AG20443 (cell line): ENCODE results near the gene SLC25A34.

Source experiments
- DNase-seq: peaks from one replicate; pipeline ENCODE4 v3.0.0; 2012; ENCODE audit warnings: low spot score, mixed read lengths

SLC25A34 gene

GRCh38 chr1:15733218-15733725, 2.8 kb upstream of the SLC25A34 start:
- DNase-seq, result no peak

GRCh38 chr1:15733726-15734226, 2.3 kb upstream of the SLC25A34 start:
- DNase-seq, result no peak

DNA sequence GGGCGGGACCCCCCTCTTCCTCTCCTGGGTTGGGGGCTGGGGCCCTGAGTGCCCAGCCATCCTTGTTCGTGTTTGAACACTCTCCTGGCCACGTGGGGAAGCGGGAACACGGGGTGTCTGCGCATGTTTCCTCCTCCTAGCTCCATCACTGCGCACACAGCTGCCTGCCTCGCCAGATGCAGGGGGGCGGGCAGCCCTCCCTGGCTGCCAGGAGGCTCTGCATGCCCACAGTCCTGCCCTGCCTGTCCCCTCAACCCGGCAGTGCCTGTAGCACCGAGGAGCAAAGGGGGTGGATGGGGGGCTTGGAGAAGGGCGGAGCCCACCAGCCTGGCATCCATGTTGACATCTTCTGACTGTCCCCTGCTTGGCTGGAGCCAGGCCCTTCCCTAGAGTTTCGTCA, 1.8 kb upstream of the SLC25A34 start:
- DNase-seq, result no peak

DNA sequence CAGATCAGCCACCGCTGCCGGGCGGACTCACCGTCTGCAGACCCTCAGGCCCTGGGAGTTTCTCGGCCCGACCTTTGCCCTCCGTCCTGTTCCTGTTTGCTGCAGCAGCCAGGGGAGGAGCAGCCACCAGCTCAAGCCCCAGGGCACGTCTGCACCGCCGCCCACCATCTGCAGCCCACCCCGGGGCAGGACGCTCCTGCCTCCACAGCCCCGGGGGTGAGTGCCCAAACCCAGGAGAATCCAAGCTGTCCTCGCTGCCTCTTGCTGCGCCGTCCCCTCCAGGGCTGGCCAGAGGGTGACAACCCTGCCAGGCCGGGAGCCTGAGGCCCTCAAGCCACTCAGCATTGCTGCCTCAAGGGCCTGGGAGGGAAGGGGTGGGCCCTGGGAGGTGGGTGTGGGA, 1.2 kb upstream of the SLC25A34 start:
- DNase-seq, result no peak

GRCh38 chr1:15735304-15736037, 587 bp upstream of the SLC25A34 start:
- DNase-seq, result no peak

DNA sequence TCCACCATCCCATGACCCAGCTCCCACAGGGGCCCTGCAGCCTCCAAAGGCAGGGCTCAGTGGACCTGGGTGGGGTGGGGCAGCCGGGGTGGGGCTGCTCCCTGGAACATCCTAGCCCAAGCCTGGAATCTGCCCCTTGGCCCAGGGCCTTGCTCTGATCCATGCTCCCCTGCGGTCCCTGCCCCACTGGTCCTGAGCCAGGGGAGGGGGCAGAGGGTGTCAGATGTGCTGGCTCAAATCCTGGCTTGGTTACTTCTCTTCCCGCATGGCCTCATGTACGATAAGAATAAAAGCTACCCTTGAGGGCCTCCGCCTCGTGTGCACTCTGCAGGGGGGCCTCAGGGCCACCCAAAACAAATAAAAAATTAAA, 819 bp downstream of the SLC25A34 start:
- DNase-seq, result no peak

- DNase-seq, result no peak
These were observed 1.6 kb downstream of the SLC25A34 start for GRCh38 chr1:15737324-15738319.

DNA sequence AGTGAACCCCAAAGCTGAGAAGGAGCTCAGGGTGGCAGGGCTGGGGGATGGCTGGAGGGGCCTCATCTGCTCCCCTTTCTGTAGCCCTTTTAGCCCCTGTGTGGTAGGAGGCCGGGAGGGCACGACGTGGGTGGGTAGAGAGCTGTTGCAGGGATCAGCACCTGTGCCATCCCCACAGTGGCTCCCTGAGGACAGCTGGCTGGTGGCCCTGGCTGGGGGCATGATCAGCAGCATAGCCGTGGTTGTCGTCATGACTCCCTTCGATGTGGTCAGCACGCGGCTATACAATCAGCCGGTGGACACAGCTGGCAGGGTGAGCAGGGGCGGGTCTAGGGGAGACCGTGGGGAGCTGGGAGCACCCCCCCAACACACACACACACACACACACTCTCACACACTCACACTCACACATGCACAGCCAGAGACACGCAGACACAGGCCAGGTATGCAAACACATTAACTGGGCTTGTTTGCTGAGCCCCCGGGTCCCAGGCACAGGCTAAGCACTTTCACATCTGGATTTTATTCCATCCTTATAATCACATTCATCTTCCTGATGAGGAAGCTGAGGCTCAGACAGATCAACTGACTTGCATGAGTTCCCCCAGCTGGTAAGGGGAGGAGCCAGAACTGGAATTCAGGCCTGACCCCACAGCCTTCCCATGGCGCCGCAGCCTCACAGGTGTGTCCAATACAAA, 2.5 kb downstream of the SLC25A34 start:
- DNase-seq, result no peak

DNA sequence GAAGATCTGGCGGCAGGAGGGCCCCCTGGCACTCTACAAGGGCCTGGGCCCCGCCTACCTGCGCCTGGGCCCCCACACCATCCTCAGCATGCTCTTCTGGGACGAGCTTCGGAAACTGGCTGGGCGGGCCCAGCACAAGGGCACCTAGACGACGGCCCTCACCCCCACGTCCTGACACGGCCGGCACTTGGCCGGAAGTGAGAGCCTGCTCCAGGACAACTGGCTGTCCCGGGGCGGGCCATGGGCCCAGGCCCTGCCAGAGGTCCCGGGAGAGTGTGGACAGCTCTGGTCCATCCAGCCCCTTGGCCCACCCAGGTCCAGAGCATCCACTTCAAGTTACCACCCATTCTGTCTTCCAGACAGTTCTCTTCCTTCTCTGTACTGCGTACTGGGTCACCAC, 3.2 kb downstream of the SLC25A34 start:
- DNase-seq, result no peak

DNA sequence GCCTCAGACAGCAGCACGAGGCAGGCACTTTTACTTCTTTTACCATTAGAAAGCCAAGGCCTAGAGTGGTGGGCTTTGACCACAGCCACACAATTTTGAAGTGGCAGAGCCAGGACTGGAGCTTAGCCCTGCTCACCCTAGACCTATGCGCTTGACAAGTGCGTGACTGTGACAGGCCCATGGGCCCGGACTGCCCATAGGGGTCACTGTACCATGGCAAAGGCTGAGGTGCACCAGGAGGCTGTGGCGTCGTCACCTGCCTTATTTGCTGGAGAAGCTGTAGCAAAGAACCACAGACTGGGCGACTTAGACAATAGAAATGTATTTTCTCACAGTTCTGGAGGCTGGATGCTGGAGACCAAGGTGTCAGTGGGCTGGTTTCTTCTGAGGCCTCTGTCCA, 3.7 kb downstream of the SLC25A34 start:
- DNase-seq, result no peak

DNA sequence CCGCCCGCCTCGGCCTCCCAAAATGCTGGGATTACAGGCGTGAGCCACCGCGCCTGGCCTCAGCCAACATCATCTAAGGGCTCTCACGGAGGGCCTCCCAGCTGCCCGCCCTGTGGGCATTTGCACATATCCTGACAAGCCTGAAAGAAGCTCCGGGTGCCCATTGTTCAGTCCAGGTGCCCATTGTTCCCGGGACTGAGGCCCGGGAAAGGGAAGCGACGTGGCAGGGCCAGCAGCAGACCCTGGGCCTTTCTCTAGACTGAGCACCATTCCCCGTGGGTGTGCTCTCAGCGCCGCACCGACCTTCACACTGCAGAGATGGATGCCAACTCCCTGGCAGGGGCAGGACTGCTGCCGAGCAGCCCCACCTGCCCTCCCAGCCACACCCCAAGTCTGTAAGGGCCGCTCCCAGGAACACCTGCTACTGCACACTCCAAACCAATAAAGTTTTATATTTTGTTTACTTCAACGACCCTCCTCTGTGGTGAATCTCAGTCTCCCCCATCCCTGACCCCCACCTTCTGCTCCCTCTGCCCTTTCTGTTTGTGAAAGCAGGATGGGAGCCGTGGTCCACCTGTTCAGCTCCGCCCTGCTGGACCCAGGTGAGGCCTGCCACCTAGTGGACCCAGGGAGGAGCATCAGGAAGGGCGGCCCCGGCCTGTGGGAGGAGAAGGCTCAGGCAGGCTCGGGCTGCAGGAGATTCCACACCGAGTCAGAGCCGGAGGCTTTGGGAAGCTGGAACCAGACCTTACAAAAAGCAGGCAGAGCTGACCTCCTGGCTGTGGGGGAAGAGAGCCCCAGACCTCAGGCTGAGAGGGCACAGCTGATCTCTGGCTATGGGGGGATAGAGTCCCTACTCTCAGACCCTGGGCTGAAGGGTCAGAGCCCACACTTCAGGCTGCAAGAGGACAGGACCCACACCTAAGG, 5.1 kb downstream of the SLC25A34 start:
- peak; percentile 84 for DNase-seq

DNA sequence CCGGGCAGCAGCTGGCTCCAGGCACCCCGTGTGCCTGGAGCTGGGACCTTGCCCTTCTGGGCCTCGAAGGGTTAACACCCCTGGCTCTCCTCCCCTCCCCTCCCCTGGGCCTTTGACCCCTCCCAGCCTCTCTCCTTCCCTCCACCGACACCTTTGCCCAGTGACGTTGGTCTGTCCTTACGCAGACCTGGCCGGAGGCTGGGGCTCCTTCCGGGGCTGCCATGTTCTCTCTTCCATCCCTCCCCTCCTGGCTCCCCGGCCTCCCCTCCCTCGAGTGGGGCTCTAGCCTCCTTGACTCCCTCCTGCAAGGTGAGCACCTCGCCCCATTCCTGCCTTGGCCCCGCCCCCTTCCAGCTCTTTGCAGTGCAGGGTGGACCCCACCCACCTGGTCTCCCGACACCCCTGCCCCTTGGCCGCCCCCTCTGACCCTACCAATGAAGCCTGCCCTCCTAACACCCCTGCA, 6.3 kb downstream of the SLC25A34 start, which contains the start of gene TMEM82:
TMEM82 (plus strand) TSS at position 161 of the 463 bp plus-strand sequence; CDS start at position 222, 61 bp downstream.
- DNase-seq, result no peak

GRCh38 chr1:15744122-15744679, 8.1 kb downstream of the SLC25A34 start:
- no peak for DNase-seq

DNA sequence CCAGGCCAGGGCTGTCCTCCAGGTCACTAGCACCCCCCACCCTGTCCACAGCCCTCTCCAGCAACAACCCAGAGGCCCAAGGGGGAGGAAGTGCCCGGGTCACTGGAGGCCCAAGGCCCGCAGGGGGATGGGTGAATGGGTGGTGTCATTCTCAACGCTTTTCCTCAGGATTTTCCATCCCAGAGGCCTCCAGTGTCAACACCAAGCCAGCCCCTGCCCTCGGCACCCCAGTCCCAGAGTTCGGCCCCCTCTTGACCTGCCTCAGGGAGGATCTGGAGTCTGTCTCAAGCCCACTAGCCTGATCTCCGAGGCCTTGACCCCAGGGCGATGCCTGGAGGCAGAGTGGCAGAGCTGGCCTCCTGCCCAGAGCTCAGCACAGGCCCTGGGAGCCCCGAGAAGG, 11.3 kb downstream of the SLC25A34 start:
- no peak for DNase-seq

DNA sequence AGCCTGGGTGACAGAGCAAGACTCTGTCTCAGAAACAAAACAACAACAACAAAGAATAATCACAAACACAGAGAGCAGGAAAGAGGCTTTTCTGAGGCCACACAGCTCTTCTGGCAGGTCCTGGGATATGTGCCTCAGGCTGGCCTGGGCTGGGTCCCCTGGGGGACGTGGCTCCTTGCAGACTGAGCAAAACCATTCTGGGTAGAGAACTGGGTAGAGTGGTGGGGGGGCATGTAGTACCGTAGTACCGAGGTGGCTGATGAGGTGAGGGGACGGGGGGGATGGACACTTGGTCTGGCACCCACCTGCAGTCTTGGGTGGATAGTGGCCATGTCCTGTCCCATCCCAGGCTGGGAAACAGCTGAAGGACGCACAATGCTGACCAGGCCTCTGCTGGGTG, 12.2 kb downstream of the SLC25A34 start:
- no peak for DNase-seq

GRCh38 chr1:15748690-15749398, 12.8 kb downstream of the SLC25A34 start:
- no peak for DNase-seq

DNA sequence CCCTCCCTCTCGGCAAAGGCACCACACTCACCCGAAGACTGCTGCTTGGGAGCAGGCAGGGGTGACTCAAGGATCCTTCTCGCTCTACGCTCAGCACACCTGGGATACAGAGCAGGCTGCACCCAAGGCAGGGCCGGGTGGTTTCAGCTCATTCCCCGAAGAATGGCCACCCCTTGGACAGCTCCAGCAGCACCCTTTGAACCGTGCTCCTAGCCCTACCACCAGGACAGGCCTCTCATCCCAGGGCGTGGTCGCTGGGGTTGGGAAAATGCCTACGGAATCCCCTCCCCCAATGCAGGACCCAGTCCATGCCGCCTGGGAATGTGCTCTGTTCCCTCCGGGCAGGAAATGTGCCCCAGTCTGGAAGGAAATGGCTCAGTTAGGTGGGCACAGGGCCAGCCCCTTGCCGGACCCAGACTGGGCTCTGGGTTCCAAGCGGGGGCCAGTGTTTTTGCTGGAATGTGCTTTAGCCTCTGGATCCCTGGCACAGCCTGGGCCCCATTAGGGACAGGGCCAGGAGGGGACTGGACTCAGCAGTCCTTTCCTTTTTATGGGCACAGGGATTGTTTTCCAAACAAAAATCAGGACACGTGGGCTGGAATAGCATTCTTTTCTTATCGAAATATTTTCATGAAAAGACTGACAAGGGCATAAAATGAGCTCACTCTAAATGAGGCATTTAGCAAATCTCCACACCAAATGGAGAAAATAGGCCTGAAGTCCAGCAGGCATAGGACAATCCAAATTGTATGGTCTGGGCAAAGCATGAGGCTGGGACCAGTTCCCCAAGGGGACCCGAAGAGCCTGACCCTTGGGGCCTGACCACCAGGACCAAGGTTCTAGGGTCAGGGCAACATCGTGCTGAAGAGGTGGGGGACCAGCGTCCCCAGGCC, 13.6 kb downstream of the SLC25A34 start:
- no peak for DNase-seq

- DNase-seq, result no peak
These were observed 14.9 kb downstream of the SLC25A34 start for GRCh38 chr1:15750924-15751323.

GRCh38 chr1:15751717-15752116, 15.7 kb downstream of the SLC25A34 start:
- DNase-seq, result no peak
